Tibial nerve (tissue), 4 donors: ENCODE data around the gene PCF11.

Source experiments
- CTCF ChIP-seq, 5 experiments: fragments of 200-600 bp in 3 of 5; fragments of 450-650 bp in 2 of 5; sonication (generic) in 3 of 5; IDR thresholded peaks; one replicate each; pipeline ENCODE4 v1.5.1; 2016 to 2019; ENCODE audit warnings: antibody characterized with exemption in 5 of 5, mild to moderate bottlenecking in 3 of 5, moderate library complexity in 2 of 5
- EP300 ChIP-seq, 2 donors: sonication (generic); formaldehyde crosslinking; IDR thresholded peaks; one replicate each; pipeline ENCODE4 v1.6.1; 2017; ENCODE audit warnings: antibody characterized with exemption in 2 of 2, mild to moderate bottlenecking in 1 of 2
- POLR2A ChIP-seq, 2 donors: fragments of 450-650 bp; IDR thresholded peaks; one replicate each; pipeline ENCODE4 v1.6.1; 2017; ENCODE audit warnings: antibody characterized with exemption in 2 of 2, mild to moderate bottlenecking in 2 of 2, moderate library complexity in 2 of 2

- TF ChIP-seq CTCF (IDR thresholded peaks at IDR 0.05) (no peak), POLR2A (IDR thresholded peaks at IDR 0.05) (no peak), EP300 (IDR thresholded peaks at IDR 0.05) (no peak)
These were observed 17.1 kb downstream of the PCF11 start for GRCh38 chr11:83174008-83174407.
